Gastroesophageal sphincter (tissue), 3 donors: ENCODE results near the gene PSMB8.

Source experiments
- EP300 ChIP-seq: sonication (generic); formaldehyde crosslinking; IDR thresholded peaks from one replicate; pipeline ENCODE4 v1.6.1; 2017; ENCODE audit warnings: antibody characterized with exemption, mild to moderate bottlenecking
- TF ChIP-seq, protein P1 (sequence below), 4 experiments: fragments of 200-600 bp in 2 of 4; fragments of 450-650 bp in 2 of 4; sonication (generic) in 1 of 4; IDR thresholded peaks; one replicate each; pipeline ENCODE4 v1.5.1; 2017 to 2019; ENCODE audit warnings: antibody characterized with exemption in 4 of 4, mild to moderate bottlenecking in 2 of 4, moderate library complexity in 2 of 4

DNA sequence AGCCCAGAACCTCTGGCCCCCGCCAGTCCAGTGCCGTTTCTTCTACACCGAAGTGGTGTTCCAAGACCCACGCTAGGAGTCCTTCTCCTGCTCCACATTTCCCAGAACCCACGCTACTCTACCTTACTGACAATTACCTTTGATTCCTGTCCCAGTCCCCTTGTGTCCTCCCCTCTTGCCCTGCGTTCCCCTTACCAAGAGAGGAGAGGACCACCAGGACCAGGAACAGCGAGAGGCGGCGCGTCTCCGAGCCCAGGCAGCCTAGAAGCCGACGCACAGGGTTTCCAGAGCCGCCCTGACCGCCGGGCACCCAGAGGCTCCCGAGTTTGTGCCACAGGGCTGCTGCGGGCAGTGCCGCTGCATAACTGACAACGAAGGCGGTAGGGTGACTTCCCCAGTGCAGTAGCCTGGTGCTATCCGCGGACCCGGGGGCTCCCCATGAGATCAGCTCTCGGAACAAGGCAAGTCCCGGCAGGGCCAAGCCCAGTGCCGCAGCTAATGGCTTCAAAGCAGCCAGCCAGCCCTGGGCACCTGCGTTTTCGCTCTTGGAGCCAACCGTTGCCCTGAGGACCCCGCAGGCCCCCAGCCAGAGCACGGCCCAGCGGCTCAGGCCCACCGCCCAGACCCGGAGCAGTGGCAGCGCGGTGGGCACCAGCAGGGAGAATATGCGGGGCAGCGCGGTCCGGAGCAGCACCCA lies 9.1 kb upstream of the PSMB8 start:
- TF ChIP-seq, protein P1, sequence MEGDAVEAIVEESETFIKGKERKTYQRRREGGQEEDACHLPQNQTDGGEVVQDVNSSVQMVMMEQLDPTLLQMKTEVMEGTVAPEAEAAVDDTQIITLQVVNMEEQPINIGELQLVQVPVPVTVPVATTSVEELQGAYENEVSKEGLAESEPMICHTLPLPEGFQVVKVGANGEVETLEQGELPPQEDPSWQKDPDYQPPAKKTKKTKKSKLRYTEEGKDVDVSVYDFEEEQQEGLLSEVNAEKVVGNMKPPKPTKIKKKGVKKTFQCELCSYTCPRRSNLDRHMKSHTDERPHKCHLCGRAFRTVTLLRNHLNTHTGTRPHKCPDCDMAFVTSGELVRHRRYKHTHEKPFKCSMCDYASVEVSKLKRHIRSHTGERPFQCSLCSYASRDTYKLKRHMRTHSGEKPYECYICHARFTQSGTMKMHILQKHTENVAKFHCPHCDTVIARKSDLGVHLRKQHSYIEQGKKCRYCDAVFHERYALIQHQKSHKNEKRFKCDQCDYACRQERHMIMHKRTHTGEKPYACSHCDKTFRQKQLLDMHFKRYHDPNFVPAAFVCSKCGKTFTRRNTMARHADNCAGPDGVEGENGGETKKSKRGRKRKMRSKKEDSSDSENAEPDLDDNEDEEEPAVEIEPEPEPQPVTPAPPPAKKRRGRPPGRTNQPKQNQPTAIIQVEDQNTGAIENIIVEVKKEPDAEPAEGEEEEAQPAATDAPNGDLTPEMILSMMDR (IDR thresholded peaks at IDR 0.05), result no peak
- no peak for TF ChIP-seq EP300
